ENCODE data around the gene MUC6.

MUC6 gene

GRCh38 chr11:1052133-1053011 is 15.9 kb upstream of the MUC6 start:
- no peak for DNase-seq (ENCODE audit: low read depth in 2 of 2)

GRCh38 chr11:1051356-1052132 is 15.0 kb upstream of the MUC6 start:
- no peak for DNase-seq (ENCODE audit: low read depth in 2 of 2)

- DNase-seq (ENCODE audit: low read depth in 2 of 2): peak; percentile 54 to 58
These were observed 14.2 kb upstream of the MUC6 start for GRCh38 chr11:1050581-1051355.

GRCh38 chr11:1049911-1050580 is 13.5 kb upstream of the MUC6 start:
- no peak for DNase-seq (ENCODE audit: low read depth in 2 of 2)

- no peak for DNase-seq (ENCODE audit: low read depth in 2 of 2)
These were observed 12.9 kb upstream of the MUC6 start for GRCh38 chr11:1049431-1049891.

GRCh38 chr11:1049071-1049405 is 12.5 kb upstream of the MUC6 start:
- DNase-seq (ENCODE audit: low read depth in 2 of 2): no peak

GRCh38 chr11:1048375-1049070 is 12.0 kb upstream of the MUC6 start:
- no peak for DNase-seq (ENCODE audit: low read depth in 2 of 2)

- no peak for DNase-seq (ENCODE audit: low read depth in 2 of 2)
These were observed 11.2 kb upstream of the MUC6 start for GRCh38 chr11:1047595-1048156.

- DNase-seq (ENCODE audit: low read depth in 2 of 2): no peak
These were observed 7.6 kb upstream of the MUC6 start for GRCh38 chr11:1044160-1044559.

- DNase-seq (ENCODE audit: low read depth in 2 of 2): no peak
These were observed 7.1 kb upstream of the MUC6 start for GRCh38 chr11:1043563-1044096.

- no peak for DNase-seq (ENCODE audit: low read depth in 2 of 2)
These were observed 6.4 kb upstream of the MUC6 start for GRCh38 chr11:1042626-1043562.

- no peak for DNase-seq (ENCODE audit: low read depth in 2 of 2)
These were observed 5.6 kb upstream of the MUC6 start for GRCh38 chr11:1041936-1042608.

- no peak for DNase-seq (ENCODE audit: low read depth in 2 of 2)
These were observed 5.0 kb upstream of the MUC6 start for GRCh38 chr11:1041471-1041870.

GRCh38 chr11:1041149-1041467 is 4.6 kb upstream of the MUC6 start:
- DNase-seq (ENCODE audit: low read depth in 2 of 2): no peak

GRCh38 chr11:1040428-1041148 is 4.1 kb upstream of the MUC6 start:
- DNase-seq (ENCODE audit: low read depth in 2 of 2): no peak

GRCh38 chr11:1039481-1040427 is 3.2 kb upstream of the MUC6 start:
- no peak for DNase-seq (ENCODE audit: low read depth in 2 of 2)

- DNase-seq (ENCODE audit: low read depth in 2 of 2): no peak
These were observed 2.4 kb upstream of the MUC6 start for GRCh38 chr11:1038921-1039320.

Data from stimulated activated CD8-positive, alpha-beta memory T cell treated with anti-CD3 and anti-CD28 coated beads, Interleukin-15, amount 100 ng/mL, for 48 hours (primary cell).